Breast epithelium (tissue), 4 donors: ENCODE measurements around the gene NIPAL3. TPM values are rescaled to one million over a fixed set of nuclear protein-coding genes. Genes with fewer than 3 reads are reported as not detected.

Experiments used
- DNase-seq, 2 donors: peaks; one replicate each; pipeline ENCODE4 v3.0.0-alpha.2; 2019; ENCODE audit warnings: low spot score in 2 of 2
- H3K27ac ChIP-seq, 2 donors: fragments of 200-600 bp; sonication (generic) in 1 of 2; one replicate each; pipeline ENCODE4 v1.5.1; 2016 to 2019; ENCODE audit warnings: mild to moderate bottlenecking in 1 of 2
- H3K27me3 ChIP-seq, 2 donors: fragments of 200-600 bp; sonication (generic) in 1 of 2; one replicate each; pipeline versions ENCODE4 v1.5.1 to v1.6.0; 2017 to 2019; ENCODE audit warnings: control low read depth in 1 of 2, mild to moderate bottlenecking in 1 of 2
- H3K36me3 ChIP-seq: fragments of 200-600 bp; one replicate; pipeline ENCODE4 v1.5.1; 2019
- H3K4me1 ChIP-seq, 2 donors: fragments of 200-600 bp; sonication (generic); one replicate each; pipeline ENCODE4 v1.5.1; 2016 to 2019; ENCODE audit warnings: control low read depth in 1 of 2
- H3K4me3 ChIP-seq, 3 donors: fragments of 200-600 bp; sonication (generic); 1 replicate in 2 of 3; 2 replicates in 1 of 3; pipeline ENCODE4 v1.5.1; 2016 to 2019; ENCODE audit warnings: mild to moderate bottlenecking in 3 of 3, moderate library complexity in 2 of 3
- H3K9me3 ChIP-seq, 2 donors: fragments of 200-600 bp; sonication (generic) in 1 of 2; one replicate each; pipeline ENCODE4 v1.5.1; 2016 to 2019; ENCODE audit warnings: control low read depth in 1 of 2
- POLR2A ChIP-seq: fragments of 450-650 bp; IDR thresholded peaks from one replicate; pipeline ENCODE4 v1.6.1; 2016; ENCODE audit warnings: antibody characterized with exemption, mild to moderate bottlenecking, moderate library complexity
- POLR2AphosphoS5 ChIP-seq, 3 donors: sonication (generic); formaldehyde crosslinking; IDR thresholded peaks; one replicate each; pipeline ENCODE4 v1.6.1; 2017; ENCODE audit warnings: antibody characterized with exemption in 3 of 3
- intact Hi-C: fragments of 100-400 bp; cut with DNase I; formaldehyde crosslinking; loops from one replicate; pipeline ENCODE4 v1.15.1; 2023; ENCODE audit warnings: low total_unique reads
- total RNA-seq, 3 donors: library from RNA; depleted of rRNA; stranded (reverse); fragments of >200 nt; gene quantifications; one replicate each; pipeline ENCODE4 v1.1.0, GENCODE V29; 2016
- TF ChIP-seq, protein P1 (sequence below), 3 donors: fragments of 450-650 bp; IDR thresholded peaks; one replicate each; pipeline ENCODE4 v1.5.1; 2016 to 2017; ENCODE audit warnings: antibody characterized with exemption in 3 of 3, mild to moderate bottlenecking in 3 of 3, moderate library complexity in 3 of 3

The NIPAL3 gene
- total RNA-seq, 3 donors from 2014 or later = 13.4 to 67.6 (median 28.5) TPM

DNA sequence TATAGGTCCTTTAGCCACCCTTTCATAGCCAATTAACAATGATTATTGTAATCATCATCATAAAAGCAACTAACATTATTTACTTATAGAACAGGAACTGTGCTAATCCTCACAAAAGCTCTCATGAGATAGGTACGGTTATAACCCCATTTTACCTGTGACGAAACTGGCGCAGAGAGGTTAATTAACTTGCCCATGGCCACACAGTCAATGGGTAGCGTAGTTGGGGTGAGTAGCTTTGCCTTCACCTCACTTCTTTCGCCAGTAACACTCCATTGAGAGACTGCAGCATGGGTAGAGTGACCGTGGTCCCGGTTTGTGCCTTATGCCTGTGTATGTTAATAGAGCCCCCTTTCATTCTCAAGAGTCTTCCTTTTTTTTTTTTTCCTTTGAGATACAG lies 10.3 kb downstream of the NIPAL3 start:
- Histone ChIP-seq H3K4me3 (no peak overlapping the region), H3K27me3 (no peaks in the 10 kb centered on the region), H3K36me3 (no peaks in the 10 kb centered on the region), H3K27ac (no peak overlapping the region), H3K4me1 (no peaks in the 10 kb centered on the region), H3K9me3 (no peaks in the 10 kb centered on the region)
- TF ChIP-seq POLR2A (no peak), POLR2AphosphoS5 (IDR thresholded peaks at IDR 0.05) (no peak)
- TF ChIP-seq, protein P1, sequence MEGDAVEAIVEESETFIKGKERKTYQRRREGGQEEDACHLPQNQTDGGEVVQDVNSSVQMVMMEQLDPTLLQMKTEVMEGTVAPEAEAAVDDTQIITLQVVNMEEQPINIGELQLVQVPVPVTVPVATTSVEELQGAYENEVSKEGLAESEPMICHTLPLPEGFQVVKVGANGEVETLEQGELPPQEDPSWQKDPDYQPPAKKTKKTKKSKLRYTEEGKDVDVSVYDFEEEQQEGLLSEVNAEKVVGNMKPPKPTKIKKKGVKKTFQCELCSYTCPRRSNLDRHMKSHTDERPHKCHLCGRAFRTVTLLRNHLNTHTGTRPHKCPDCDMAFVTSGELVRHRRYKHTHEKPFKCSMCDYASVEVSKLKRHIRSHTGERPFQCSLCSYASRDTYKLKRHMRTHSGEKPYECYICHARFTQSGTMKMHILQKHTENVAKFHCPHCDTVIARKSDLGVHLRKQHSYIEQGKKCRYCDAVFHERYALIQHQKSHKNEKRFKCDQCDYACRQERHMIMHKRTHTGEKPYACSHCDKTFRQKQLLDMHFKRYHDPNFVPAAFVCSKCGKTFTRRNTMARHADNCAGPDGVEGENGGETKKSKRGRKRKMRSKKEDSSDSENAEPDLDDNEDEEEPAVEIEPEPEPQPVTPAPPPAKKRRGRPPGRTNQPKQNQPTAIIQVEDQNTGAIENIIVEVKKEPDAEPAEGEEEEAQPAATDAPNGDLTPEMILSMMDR (IDR thresholded peaks at IDR 0.05) = no peak
- DNase-seq = no peak
- intact Hi-C loops = loop anchor here (5.0 kb wide), 1 partner anchor 91 kb away; no protein-coding TSS in a partner anchor

DNA sequence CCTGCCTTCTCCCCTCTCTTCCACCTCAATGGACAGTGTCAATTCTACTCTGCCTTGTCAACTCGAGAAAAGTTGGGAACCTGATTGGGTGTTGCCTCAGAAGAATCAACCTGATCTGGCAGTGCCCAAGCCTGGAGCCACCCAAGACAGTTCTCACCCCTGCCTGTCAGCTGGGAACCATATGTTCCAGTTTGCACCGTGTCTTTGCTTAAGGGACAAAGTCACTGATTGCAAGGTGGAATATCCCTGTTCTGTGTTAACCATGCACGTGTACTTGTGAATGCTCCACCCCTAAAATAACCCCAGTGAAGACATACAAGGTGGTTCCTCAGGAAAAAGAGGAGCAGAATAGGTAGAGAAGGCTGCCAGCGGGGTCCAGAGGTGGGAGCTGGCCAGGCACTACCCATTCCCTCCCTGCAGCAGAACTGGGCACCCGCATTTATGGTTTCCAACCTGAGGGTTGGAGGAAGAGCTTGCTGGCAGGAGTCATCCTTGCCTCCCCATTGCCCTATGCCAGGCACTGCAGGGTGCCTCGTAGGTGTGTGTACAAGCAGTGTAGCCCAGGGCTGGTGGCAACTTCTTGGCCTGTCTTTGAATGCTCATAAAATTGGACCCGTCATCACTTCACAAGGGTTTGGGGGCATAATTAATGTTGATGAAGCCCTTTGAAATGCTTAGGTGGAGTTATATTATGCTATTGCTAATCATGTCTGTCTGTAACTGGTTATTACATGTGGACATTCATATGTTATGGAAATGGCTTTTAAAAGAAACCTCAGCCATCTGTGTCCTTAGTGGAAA lies 11.3 kb downstream of the NIPAL3 start:
- H3K27ac ChIP-seq = no peak overlapping the region
- no peaks in the 10 kb centered on the region for H3K36me3 ChIP-seq
- H3K9me3 ChIP-seq = no peaks in the 10 kb centered on the region
- intact Hi-C loops = loop anchor here (5.0 kb wide), 1 partner anchor 90 kb away; no protein-coding TSS in a partner anchor
- TF ChIP-seq, protein P1 (IDR thresholded peaks at IDR 0.05) = no peak
- no peaks in the 10 kb centered on the region for H3K27me3 ChIP-seq
- no peak overlapping the region for H3K4me3 ChIP-seq
- DNase-seq = no peak
- H3K4me1 ChIP-seq = no peaks in the 10 kb centered on the region

DNA sequence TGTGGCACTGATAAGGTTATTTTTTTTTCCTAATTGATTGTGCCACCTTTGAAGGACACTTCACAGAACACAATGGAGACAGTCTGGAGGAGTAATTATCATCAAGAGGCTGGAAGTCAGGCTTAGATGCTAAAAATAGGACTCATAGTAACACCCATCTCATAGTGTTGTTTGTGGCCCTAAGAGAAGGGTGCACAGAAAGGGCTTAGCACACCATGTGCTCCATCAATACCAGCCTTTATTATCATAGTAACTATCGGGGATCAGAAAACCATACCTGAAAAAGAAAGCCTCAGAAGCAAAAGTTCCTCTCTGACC lies 11.9 kb downstream of the NIPAL3 start:
- intact Hi-C loops = loop anchor here (5.0 kb wide), 1 partner anchor 90 kb away; no protein-coding TSS in a partner anchor
- no peak for DNase-seq
- TF ChIP-seq POLR2AphosphoS5 (IDR thresholded peaks at IDR 0.05) (no peak), POLR2A (no peak)
- TF ChIP-seq, protein P1 (IDR thresholded peaks at IDR 0.05) = no peak

DNA sequence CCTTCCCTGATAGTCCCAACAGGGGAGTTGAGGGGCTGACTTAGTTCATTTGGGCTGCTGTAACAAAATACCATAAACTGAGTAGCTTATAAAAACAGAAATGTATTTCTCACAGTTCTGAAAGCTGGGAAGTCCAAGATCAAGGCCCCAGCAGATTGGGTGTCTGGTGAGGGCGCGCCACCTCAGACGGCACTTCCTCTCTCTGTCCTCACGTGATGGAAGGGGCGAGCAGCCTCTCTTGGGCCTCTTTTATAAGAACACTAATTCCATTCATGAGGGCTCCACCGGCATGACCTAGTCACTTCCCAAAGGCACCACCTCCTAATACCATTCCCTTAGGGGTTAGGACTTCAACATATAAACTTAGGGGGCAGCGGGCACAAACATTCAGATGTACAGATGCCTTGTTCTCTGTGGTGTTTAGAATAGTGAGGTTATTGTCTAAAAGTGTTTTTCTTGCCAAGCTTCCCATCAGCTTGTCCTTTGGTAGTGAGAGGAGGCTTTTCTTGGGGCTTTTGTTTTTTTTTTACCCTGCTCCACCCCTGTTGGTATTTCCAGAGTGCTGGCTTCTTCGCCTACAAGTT lies 20.3 kb downstream of the NIPAL3 start:
- H3K4me3 ChIP-seq = no peak overlapping the region
- TF ChIP-seq POLR2A (no peak), POLR2AphosphoS5 (IDR thresholded peaks at IDR 0.05) (no peak)
- TF ChIP-seq, protein P1 (IDR thresholded peaks at IDR 0.05) = no peak
- H3K36me3 ChIP-seq = no peaks in the 10 kb centered on the region
- H3K4me1 ChIP-seq = peaks cover 0 to 11% of the 10 kb centered on the region in 2 donors
- H3K27ac ChIP-seq = peak overlapping the region in 1 of 2 donors; percentile 71
- no peaks in the 10 kb centered on the region for H3K27me3 ChIP-seq
- H3K9me3 ChIP-seq = no peaks in the 10 kb centered on the region
- no peak for DNase-seq
- intact Hi-C loops = no loop called here

More for the DNA sequence above, 11.9 kb downstream of the NIPAL3 start:
- Histone ChIP-seq H3K27ac (no peak overlapping the region), H3K9me3 (no peaks in the 10 kb centered on the region), H3K4me3 (no peak overlapping the region), H3K27me3 (no peaks in the 10 kb centered on the region), H3K4me1 (no peaks in the 10 kb centered on the region), H3K36me3 (no peaks in the 10 kb centered on the region)
